Caco-2 (cell line): ENCODE data around the gene TAS2R4. TPM values are rescaled to one million over a fixed set of nuclear protein-coding genes. Genes with fewer than 3 reads are reported as not detected.
"Not testable (repeated sequence)": the region's sequence is repeated elsewhere in the genome, so short reads cannot be mapped to it uniquely, and the experiment has no call there.

Experiments
- BruUV-seq: library from RNA; stranded (reverse); fragments of 400-500 nt; replicated peaks from 2 replicates; lab custom pipeline; 2021; lab: Mats Ljungman, UMichigan
- CTCF ChIA-PET: fragments of 300-600 bp; sonication (Branson Sonifier 250); formaldehyde crosslinking; loops from one replicate; lab custom pipeline; 2022; ENCODE audit warnings: antibody characterized with exemption; lab: Charles Lee
- POLR2A ChIA-PET: fragments of 300-600 bp; sonication (Branson Sonifier 250); formaldehyde crosslinking; loops from one replicate; lab custom pipeline; 2022; ENCODE audit warnings: antibody characterized with exemption; lab: Charles Lee
- DNase-seq, 2 experiments: peaks; one replicate each; pipeline versions ENCODE4 v3.0.0 to v3.0.0-alpha.2; 2020 to 2022
- H3K27me3 ChIP-seq: replicated peaks from 2 replicates; pipeline ENCODE4 v1.6.0; 2011; ENCODE audit warnings: low read length; ENCODE audit not compliant: control insufficient read depth, insufficient read depth
- H3K36me3 ChIP-seq: 2 replicates; pipeline ENCODE4 v1.5.1; 2011; ENCODE audit warnings: low read length; ENCODE audit not compliant: control insufficient read depth, insufficient read depth
- H3K4me1 ChIP-seq: fragments of 250-450 bp; sonication (Bioruptor Pico); 2 replicates; pipeline ENCODE4 v1.5.1; 2020; ENCODE audit warnings: mild to moderate bottlenecking
- H3K4me3 ChIP-seq: 2 replicates; pipeline ENCODE4 v1.5.1; 2011; ENCODE audit warnings: low read depth, mild to moderate bottlenecking, control low read depth, low read length
- H3K9me3 ChIP-seq: fragments of 250-450 bp; sonication (Bioruptor Pico); 2 replicates; pipeline ENCODE4 v1.5.1; 2020; ENCODE audit warnings: mild to moderate bottlenecking, moderate library complexity
- H3K27ac Mint-ChIP-seq: one replicate; pipeline ENCODE4 v1.8.0; 2022; ENCODE audit warnings: mixed read lengths; ENCODE audit not compliant: unreplicated experiment
- H3K27me3 Mint-ChIP-seq: one replicate; pipeline ENCODE4 v1.8.0; 2022; ENCODE audit warnings: mixed read lengths; ENCODE audit not compliant: insufficient read depth, unreplicated experiment
- H3K36me3 Mint-ChIP-seq: one replicate; pipeline ENCODE4 v1.8.0; 2022; ENCODE audit warnings: mild to moderate bottlenecking, mixed read lengths; ENCODE audit not compliant: insufficient read depth, unreplicated experiment
- H3K4me1 Mint-ChIP-seq: one replicate; pipeline ENCODE4 v1.8.0; 2022; ENCODE audit warnings: low read depth, mixed read lengths; ENCODE audit not compliant: unreplicated experiment
- H3K4me3 Mint-ChIP-seq: one replicate; pipeline ENCODE4 v1.8.0; 2022; ENCODE audit warnings: mild to moderate bottlenecking, moderate library complexity, mixed read lengths; ENCODE audit not compliant: unreplicated experiment
- H3K9me3 Mint-ChIP-seq: one replicate; pipeline ENCODE4 v1.8.0; 2022; ENCODE audit warnings: mixed read lengths; ENCODE audit not compliant: unreplicated experiment
- CTCF ChIP-seq, 2 experiments: fragments of 200-600 bp in 1 of 2; IDR thresholded peaks; 1 replicate in 1 of 2; 2 replicates in 1 of 2; pipeline versions ENCODE4 v1.5.1 to v1.8.0; 2011 to 2022; ENCODE audit warnings: antibody characterized with exemption in 1 of 2, control low read depth in 1 of 2, inconsistent platforms in 1 of 2, low read depth in 1 of 2, low read length in 1 of 2, mild to moderate bottlenecking in 1 of 2, moderate library complexity in 1 of 2; ENCODE audit not compliant: insufficient read depth in 1 of 2, severe bottlenecking in 1 of 2, unreplicated experiment in 1 of 2
- intact Hi-C: fragments of 100-400 bp; cut with micrococcal nuclease; formaldehyde crosslinking; loops from one replicate; pipeline ENCODE4 v1.10.0; 2022; ENCODE audit not compliant: unreplicated experiment
- total RNA-seq: library from RNA; stranded (reverse); gene quantifications from 2 replicates; pipeline ENCODE4 v1.2.3, GENCODE V29; 2022

TAS2R4 gene
- total RNA-seq, 1 experiment from 2014 or later, result 1.2 TPM

- no peaks in the 10 kb centered on the region for H3K27me3 ChIP-seq
- no peak overlapping the region for H3K4me3 Mint-ChIP-seq
- H3K36me3 ChIP-seq, result peaks cover 2% of the 10 kb centered on the region
- no peak overlapping the region for H3K27ac Mint-ChIP-seq
- no TSS peak for BruUV-seq
- ChIA-PET CTCF (no interaction called here), POLR2A (no interaction called here)
- intact Hi-C loops, result loop anchor here (1.0 kb wide), 1 partner anchor 31 kb away; no protein-coding TSS in a partner anchor
- peaks cover 73% of the 10 kb centered on the region for H3K36me3 Mint-ChIP-seq
- H3K27me3 Mint-ChIP-seq, result no peaks in the 10 kb centered on the region
- H3K4me1 ChIP-seq, result no peaks in the 10 kb centered on the region
- H3K4me3 ChIP-seq, result no peak overlapping the region
- H3K9me3 ChIP-seq, result peaks cover 15% of the 10 kb centered on the region; the same call in 1 of the 2 replicates
- peak in 1 of 2 experiments; percentile 58 for DNase-seq
- H3K9me3 Mint-ChIP-seq, result peaks cover 13% of the 10 kb centered on the region
- H3K4me1 Mint-ChIP-seq, result no peaks in the 10 kb centered on the region
- peak; percentile 45 to 68 for TF ChIP-seq CTCF (IDR thresholded peaks at IDR 0.05; ENCODE audit: insufficient read depth in 1 of 2, low read depth in 1 of 2, low read length in 1 of 2, severe bottlenecking in 1 of 2, unreplicated experiment in 1 of 2)
Measured at GRCh38 chr7:141754939-141755338, 21.5 kb upstream of the TAS2R4 start.

- H3K9me3 Mint-ChIP-seq, result no peaks in the 10 kb centered on the region
- Histone ChIP-seq H3K36me3 (no peaks in the 10 kb centered on the region; the same call in 1 of the 2 replicates), H3K9me3 (no peaks in the 10 kb centered on the region), H3K4me3 (no peak within 1 kb of the TSS), H3K4me1 (no peaks in the 10 kb centered on the region), H3K27me3 (no peaks in the 10 kb centered on the region)
- no TSS peak for BruUV-seq
- no peak within 1 kb of the TSS for H3K4me3 Mint-ChIP-seq
- no peaks in the 10 kb centered on the region for H3K27me3 Mint-ChIP-seq
- no peak for TF ChIP-seq CTCF (IDR thresholded peaks at IDR 0.05; ENCODE audit: insufficient read depth in 1 of 2, low read depth in 1 of 2, low read length in 1 of 2, severe bottlenecking in 1 of 2, unreplicated experiment in 1 of 2)
- H3K27ac Mint-ChIP-seq, result no peak within 1 kb of the TSS
- H3K4me1 Mint-ChIP-seq, result no peaks in the 10 kb centered on the region
- DNase-seq, result no peak
- ChIA-PET POLR2A (no interaction called here), CTCF (no interaction called here)
- peaks cover 27% of the 10 kb centered on the region for H3K36me3 Mint-ChIP-seq
- intact Hi-C loops, result no loop called here
Measured at GRCh38 chr7:141763797-141764196, 12.7 kb upstream of the TAS2R4 start, which contains the start of gene TAS2R3. TAS2R3 (plus strand) TSS chr7:141764097; CDS start chr7:141764159, 62 bp downstream.

GRCh38 chr7:141770083-141770583, 6.3 kb upstream of the TAS2R4 start:
- H3K4me3 ChIP-seq, H3K36me3 Mint-ChIP-seq, POLR2A ChIA-PET: not testable (repeated sequence)

More at GRCh38 chr7:141770083-141770583, 6.3 kb upstream of the TAS2R4 start:
- H3K4me1 Mint-ChIP-seq, H3K27ac Mint-ChIP-seq, H3K27me3 ChIP-seq, H3K27me3 Mint-ChIP-seq, BruUV-seq, DNase-seq, intact Hi-C loops, H3K4me3 Mint-ChIP-seq, H3K36me3 ChIP-seq, CTCF ChIA-PET, H3K9me3 ChIP-seq, H3K9me3 Mint-ChIP-seq, H3K4me1 ChIP-seq: not testable (repeated sequence)
